CD4-positive, alpha-beta T cell (primary cell): ENCODE measurements around the gene ADCY10. TPM values are rescaled to one million over a fixed set of nuclear protein-coding genes. Genes with fewer than 3 reads are reported as not detected.

Source experiments
- ATAC-seq: fragments of 200-7000 bp; cut with Tn5 transposase; one replicate; pipeline ENCODE4 v1.10.0; 2022; ENCODE audit warnings: mild to moderate bottlenecking; ENCODE audit not compliant: poor library complexity
- CTCF ChIA-PET: fragments of 350-600 bp; sonication (Branson Sonifier 250); formaldehyde crosslinking; loops from one replicate; lab custom pipeline; 2021; ENCODE audit warnings: antibody characterized with exemption, inconsistent platforms; lab: Charles Lee
- POLR2A ChIA-PET: fragments of 350-600 bp; sonication (Branson Sonifier 250); formaldehyde crosslinking; loops from one replicate; lab custom pipeline; 2021; ENCODE audit warnings: antibody characterized with exemption, inconsistent platforms; lab: Charles Lee
- DNase-seq, 14 experiments: peaks; one replicate each; pipeline ENCODE4 v3.0.0-alpha.2; 2013 to 2020; ENCODE audit warnings: mixed read lengths in 2 of 14
- H3K27ac ChIP-seq, 2 donors: one replicate each; pipeline versions ENCODE4 v1.5.1 to v1.7.0; 2013; ENCODE audit warnings: low read length in 2 of 2, low read depth in 1 of 2, mild to moderate bottlenecking in 1 of 2
- H3K27me3 ChIP-seq, 2 experiments: 1 replicate in 1 of 2; 2 replicates in 1 of 2; pipeline versions ENCODE4 v1.6.1 to v1.7.0; 2013; ENCODE audit warnings: low read length in 2 of 2, control low read depth in 1 of 2, mild to moderate bottlenecking in 1 of 2, moderate library complexity in 1 of 2; ENCODE audit not compliant: insufficient read depth in 2 of 2, control insufficient read depth in 1 of 2
- H3K36me3 ChIP-seq: one replicate; pipeline ENCODE4 v1.6.1; 2013; ENCODE audit warnings: low read length, control low read depth; ENCODE audit not compliant: insufficient read depth
- H3K4me1 ChIP-seq: one replicate; pipeline ENCODE4 v1.6.1; 2013; ENCODE audit warnings: low read length, control low read depth; ENCODE audit not compliant: insufficient read depth
- H3K4me3 ChIP-seq: one replicate; pipeline ENCODE4 v1.5.1; 2013; ENCODE audit warnings: mild to moderate bottlenecking, low read length, moderate library complexity
- H3K9me3 ChIP-seq, 2 experiments: 1 replicate in 1 of 2; 2 replicates in 1 of 2; pipeline versions ENCODE4 v1.6.1 to v1.7.0; 2013; ENCODE audit warnings: low read length in 2 of 2, mild to moderate bottlenecking in 2 of 2, control low read depth in 1 of 2, moderate library complexity in 1 of 2; ENCODE audit not compliant: control insufficient read depth in 1 of 2, insufficient read depth in 1 of 2
- H3K27ac Mint-ChIP-seq: one replicate; pipeline ENCODE4 v1.8.0; 2020; ENCODE audit warnings: mixed read lengths
- H3K27me3 Mint-ChIP-seq: one replicate; pipeline ENCODE4 v1.8.0; 2021; ENCODE audit warnings: mixed read lengths
- H3K36me3 Mint-ChIP-seq: one replicate; pipeline ENCODE4 v1.8.0; 2021; ENCODE audit warnings: low read depth, mixed read lengths
- H3K4me1 Mint-ChIP-seq: one replicate; pipeline ENCODE4 v1.8.0; 2021; ENCODE audit warnings: low read depth, mixed read lengths
- H3K4me3 Mint-ChIP-seq: one replicate; pipeline ENCODE4 v1.8.0; 2020; ENCODE audit warnings: mild to moderate bottlenecking, mixed read lengths
- H3K9me3 Mint-ChIP-seq: one replicate; pipeline ENCODE4 v1.8.0; 2020; ENCODE audit warnings: mixed read lengths
- intact Hi-C, 2 experiments: fragments of 100-400 bp; cut with DNase I in 1 of 2; cut with micrococcal nuclease in 1 of 2; formaldehyde crosslinking; loops; one replicate each; pipeline versions ENCODE4 v1.15.1 to v1.9.0; 2023 to 2025; cut with DNase I, micrococcal nuclease
- total RNA-seq, 174 experiments: library from RNA in 2 of 174; stranded (reverse) in 2 of 174; gene quantifications; one replicate each; pipeline ENCODE4 v1.2.3 and lab custom pipeline; 2021 to 2026
- TF ChIP-seq, protein P1 (sequence below): fragments of 200-600 bp; IDR thresholded peaks from one replicate; pipeline ENCODE4 v1.8.0; 2022; ENCODE audit warnings: antibody characterized with exemption, mild to moderate bottlenecking

Gene ADCY10
- total RNA-seq, 2 experiments from 2014 or later = 0.11 to 0.52 TPM

DNA sequence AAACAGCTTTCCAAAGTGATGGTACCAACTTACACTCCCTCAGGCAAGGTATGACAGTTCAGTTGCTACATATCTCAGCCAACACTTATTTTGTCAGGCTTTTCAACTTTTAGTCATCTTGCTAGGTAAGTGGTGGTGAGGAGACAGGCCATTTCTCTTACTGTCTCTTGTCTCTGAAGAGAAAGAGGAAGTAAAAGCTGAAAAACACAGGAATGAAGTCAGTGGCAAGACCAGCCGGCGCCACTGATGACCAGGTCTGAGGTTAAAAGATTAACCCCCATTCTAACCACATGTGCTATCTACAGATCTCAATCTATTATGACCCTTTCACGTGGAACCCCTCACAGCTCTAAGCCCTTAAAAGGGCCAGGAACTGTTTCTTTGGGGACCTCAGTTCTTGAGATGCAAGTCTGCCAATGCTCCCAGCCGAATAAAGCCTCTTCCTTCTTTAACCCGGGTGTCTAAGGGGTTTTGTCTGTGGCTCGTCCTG lies 4.2 kb downstream of the ADCY10 start:
- Mint-ChIP-seq H3K4me1 (no peaks in the 10 kb centered on the region), H3K27me3 (peaks cover 12% of the 10 kb centered on the region), H3K9me3 (peaks cover 6% of the 10 kb centered on the region), H3K36me3 (peaks cover 3% of the 10 kb centered on the region), H3K27ac (no peak overlapping the region), H3K4me3 (no peak overlapping the region)
- H3K27me3 ChIP-seq = no peaks in the 10 kb centered on the region
- intact Hi-C loops = no loop called here
- H3K4me1 ChIP-seq = no peaks in the 10 kb centered on the region
- CTCF ChIA-PET = interaction anchor here (1.4 kb wide), 1 partner anchor 11 kb away, joined by 3 read pairs; no protein-coding TSS in a partner anchor
- TF ChIP-seq, protein P1, sequence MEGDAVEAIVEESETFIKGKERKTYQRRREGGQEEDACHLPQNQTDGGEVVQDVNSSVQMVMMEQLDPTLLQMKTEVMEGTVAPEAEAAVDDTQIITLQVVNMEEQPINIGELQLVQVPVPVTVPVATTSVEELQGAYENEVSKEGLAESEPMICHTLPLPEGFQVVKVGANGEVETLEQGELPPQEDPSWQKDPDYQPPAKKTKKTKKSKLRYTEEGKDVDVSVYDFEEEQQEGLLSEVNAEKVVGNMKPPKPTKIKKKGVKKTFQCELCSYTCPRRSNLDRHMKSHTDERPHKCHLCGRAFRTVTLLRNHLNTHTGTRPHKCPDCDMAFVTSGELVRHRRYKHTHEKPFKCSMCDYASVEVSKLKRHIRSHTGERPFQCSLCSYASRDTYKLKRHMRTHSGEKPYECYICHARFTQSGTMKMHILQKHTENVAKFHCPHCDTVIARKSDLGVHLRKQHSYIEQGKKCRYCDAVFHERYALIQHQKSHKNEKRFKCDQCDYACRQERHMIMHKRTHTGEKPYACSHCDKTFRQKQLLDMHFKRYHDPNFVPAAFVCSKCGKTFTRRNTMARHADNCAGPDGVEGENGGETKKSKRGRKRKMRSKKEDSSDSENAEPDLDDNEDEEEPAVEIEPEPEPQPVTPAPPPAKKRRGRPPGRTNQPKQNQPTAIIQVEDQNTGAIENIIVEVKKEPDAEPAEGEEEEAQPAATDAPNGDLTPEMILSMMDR = no peak
- no peak overlapping the region for H3K27ac ChIP-seq
- no peaks in the 10 kb centered on the region for H3K36me3 ChIP-seq
- POLR2A ChIA-PET = interaction anchor here (1.4 kb wide), 1 partner anchor 20 kb away, joined by 5 read pairs; no protein-coding TSS in a partner anchor
- no peak overlapping the region for H3K4me3 ChIP-seq
- DNase-seq (no peak), ATAC-seq (no peak)
- H3K9me3 ChIP-seq = peaks cover 0 to 14% of the 10 kb centered on the region in 2 experiments

DNA sequence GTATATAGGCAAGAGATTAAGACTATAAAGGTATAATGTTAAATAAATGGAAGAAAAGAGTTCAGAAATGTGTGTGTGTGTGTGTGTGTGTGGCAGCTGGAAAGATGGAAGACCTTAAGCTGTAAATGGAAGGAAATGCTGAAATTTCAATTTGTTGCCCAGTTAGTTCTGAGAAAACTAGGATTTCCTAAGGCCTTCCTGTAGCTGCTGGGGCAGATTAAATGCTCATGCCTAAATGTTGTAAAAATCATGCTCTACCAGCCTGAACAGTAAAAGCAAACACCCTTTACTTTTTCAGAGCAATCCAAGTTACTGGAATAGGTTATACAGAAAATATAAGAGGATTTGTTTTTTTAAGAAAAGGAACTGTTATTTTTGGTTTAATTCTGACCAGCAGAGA lies 8.3 kb downstream of the ADCY10 start:
- DNase-seq (no peak), ATAC-seq (no peak)
- H3K27me3 ChIP-seq = no peaks in the 10 kb centered on the region
- CTCF ChIA-PET = no interaction called here
- H3K27me3 Mint-ChIP-seq = peaks cover 12% of the 10 kb centered on the region
- H3K4me1 Mint-ChIP-seq = no peaks in the 10 kb centered on the region
- TF ChIP-seq, protein P1 = no peak
- H3K9me3 Mint-ChIP-seq = peaks cover 6% of the 10 kb centered on the region
- no peak overlapping the region for H3K4me3 ChIP-seq
- H3K4me1 ChIP-seq = no peaks in the 10 kb centered on the region
- intact Hi-C loops = no loop called here
- H3K27ac ChIP-seq = no peak overlapping the region
- peaks cover 0 to 14% of the 10 kb centered on the region in 2 experiments for H3K9me3 ChIP-seq
- no peak overlapping the region for H3K4me3 Mint-ChIP-seq
- H3K36me3 ChIP-seq = no peaks in the 10 kb centered on the region
- POLR2A ChIA-PET = no interaction called here
- no peaks in the 10 kb centered on the region for H3K36me3 Mint-ChIP-seq
- no peak overlapping the region for H3K27ac Mint-ChIP-seq

- Mint-ChIP-seq H3K9me3 (peaks cover 3% of the 10 kb centered on the region), H3K27ac (no peak overlapping the region), H3K4me1 (no peaks in the 10 kb centered on the region), H3K4me3 (no peak overlapping the region), H3K27me3 (peaks cover 12% of the 10 kb centered on the region), H3K36me3 (no peaks in the 10 kb centered on the region)
- intact Hi-C loops = no loop called here
- ChIA-PET CTCF (no interaction called here), POLR2A (no interaction called here)
- no peaks in the 10 kb centered on the region for H3K36me3 ChIP-seq
- H3K4me3 ChIP-seq = no peak overlapping the region
- peaks cover 0 to 14% of the 10 kb centered on the region in 2 experiments for H3K9me3 ChIP-seq
- no peak for ATAC-seq
- no peak overlapping the region for H3K27ac ChIP-seq
- H3K4me1 ChIP-seq = no peaks in the 10 kb centered on the region
- H3K27me3 ChIP-seq = no peaks in the 10 kb centered on the region
- TF ChIP-seq, protein P1 = no peak
- no peak for DNase-seq
Measured at GRCh38 chr1:167905182-167905581, 8.8 kb downstream of the ADCY10 start.
